Measurements from ENCODE around the gene CACNA2D4. TPM values are rescaled to one million over a fixed set of nuclear protein-coding genes. Genes with fewer than 3 reads are reported as not detected.

CACNA2D4 gene
- total RNA-seq, 2 experiments from 2014 or later = 2.1 to 2.7 TPM

GRCh38 chr12:1797011-1797901, 121.2 kb downstream of the CACNA2D4 start:
- CTCF ChIA-PET = interaction anchor here (1.0 to 8.3 kb wide), 3 partner anchors 137 to 144 kb away, joined by 3 to 94 read pairs (median 21); no protein-coding TSS in a partner anchor
- Mint-ChIP-seq H3K4me3 (peak overlapping the region; percentile 81), H3K27ac (peak overlapping the region; percentile 88)

GRCh38 chr12:1796515-1797010, 121.9 kb downstream of the CACNA2D4 start:
- Mint-ChIP-seq H3K4me1 (ENCODE audit: low read depth) (peaks cover 9% of the 10 kb centered on the region), H3K4me3 (peak overlapping the region; percentile 81), H3K9me3 (no peaks in the 10 kb centered on the region), H3K36me3 (ENCODE audit: low read depth) (no peaks in the 10 kb centered on the region), H3K27me3 (ENCODE audit: low read depth) (no peaks in the 10 kb centered on the region), H3K27ac (peak overlapping the region; percentile 88)
- CTCF ChIA-PET = interaction anchor here (1.0 to 8.3 kb wide), 5 partner anchors 137 to 147 kb away, joined by 3 to 94 read pairs (median 5); no protein-coding TSS in a partner anchor
- intact Hi-C loops (cut with micrococcal nuclease) = loop anchor here (1.0 to 2.0 kb wide), 7 partner anchors 8 to 1016 kb away; partner anchors contain the start of genes DCP1B and ITFG2
- peak; percentile 59 for DNase-seq

More at GRCh38 chr12:1797011-1797901, 121.2 kb downstream of the CACNA2D4 start:
- H3K4me1 Mint-ChIP-seq (ENCODE audit: low read depth) = peaks cover 4% of the 10 kb centered on the region
- H3K36me3 Mint-ChIP-seq (ENCODE audit: low read depth) = no peaks in the 10 kb centered on the region
- no peaks in the 10 kb centered on the region for H3K27me3 Mint-ChIP-seq (ENCODE audit: low read depth)
- intact Hi-C loops (cut with micrococcal nuclease) = loop anchor here (2.0 kb wide), 3 partner anchors 488 to 1016 kb away; partner anchors contain the start of gene ITFG2
- peak; percentile 72 for DNase-seq
- no peaks in the 10 kb centered on the region for H3K9me3 Mint-ChIP-seq

GRCh38 chr12:1795785-1796514, 122.5 kb downstream of the CACNA2D4 start:
- peak overlapping the region; percentile 81 for H3K4me3 Mint-ChIP-seq
- H3K9me3 Mint-ChIP-seq = no peaks in the 10 kb centered on the region
- no peaks in the 10 kb centered on the region for H3K36me3 Mint-ChIP-seq (ENCODE audit: low read depth)
- no peaks in the 10 kb centered on the region for H3K27me3 Mint-ChIP-seq (ENCODE audit: low read depth)
- peak; percentile 94 for DNase-seq
- intact Hi-C loops (cut with micrococcal nuclease) = loop anchor here (1.0 to 2.0 kb wide), 7 partner anchors 8 to 1017 kb away; partner anchors contain the start of genes DCP1B and ITFG2
- H3K4me1 Mint-ChIP-seq (ENCODE audit: low read depth) = peaks cover 15% of the 10 kb centered on the region
- peak overlapping the region; percentile 83 for H3K27ac Mint-ChIP-seq
- CTCF ChIA-PET = interaction anchor here (0.6 to 8.3 kb wide), 7 partner anchors 16 to 209 kb away, joined by 3 to 94 read pairs (median 4); partner anchors contain the start of gene DCP1B

GRCh38 chr12:1795221-1795784, 123.1 kb downstream of the CACNA2D4 start:
- peak overlapping the region; percentile 81 for H3K4me3 Mint-ChIP-seq
- no peak for DNase-seq
- H3K9me3 Mint-ChIP-seq = no peaks in the 10 kb centered on the region
- H3K27ac Mint-ChIP-seq = peak overlapping the region; percentile 74
- intact Hi-C loops (cut with micrococcal nuclease) = no loop called here
- peaks cover 17% of the 10 kb centered on the region for H3K4me1 Mint-ChIP-seq (ENCODE audit: low read depth)
- no peaks in the 10 kb centered on the region for H3K36me3 Mint-ChIP-seq (ENCODE audit: low read depth)
- CTCF ChIA-PET = interaction anchor here (0.6 to 8.3 kb wide), 7 partner anchors 15 to 209 kb away, joined by 3 to 94 read pairs (median 4); partner anchors contain the start of gene DCP1B
- no peaks in the 10 kb centered on the region for H3K27me3 Mint-ChIP-seq (ENCODE audit: low read depth)

GRCh38 chr12:1794440-1795090, 123.9 kb downstream of the CACNA2D4 start:
- CTCF ChIA-PET = interaction anchor here (1.1 to 8.3 kb wide), 3 partner anchors 140 to 147 kb away, joined by 3 to 94 read pairs (median 11); no protein-coding TSS in a partner anchor
- no peaks in the 10 kb centered on the region for H3K27me3 Mint-ChIP-seq (ENCODE audit: low read depth)
- H3K36me3 Mint-ChIP-seq (ENCODE audit: low read depth) = no peaks in the 10 kb centered on the region
- peaks cover 17% of the 10 kb centered on the region for H3K4me1 Mint-ChIP-seq (ENCODE audit: low read depth)
- H3K27ac Mint-ChIP-seq = no peak overlapping the region
- no peak overlapping the region for H3K4me3 Mint-ChIP-seq
- intact Hi-C loops (cut with micrococcal nuclease) = no loop called here
- no peaks in the 10 kb centered on the region for H3K9me3 Mint-ChIP-seq
- no peak for DNase-seq

- no peak overlapping the region for H3K27ac Mint-ChIP-seq
- intact Hi-C loops (cut with micrococcal nuclease) = no loop called here
- H3K9me3 Mint-ChIP-seq = no peaks in the 10 kb centered on the region
- peaks cover 17% of the 10 kb centered on the region for H3K4me1 Mint-ChIP-seq (ENCODE audit: low read depth)
- no peak overlapping the region for H3K4me3 Mint-ChIP-seq
- no peaks in the 10 kb centered on the region for H3K36me3 Mint-ChIP-seq (ENCODE audit: low read depth)
- CTCF ChIA-PET = interaction anchor here (0.7 to 8.3 kb wide), 4 partner anchors 23 to 148 kb away, joined by 3 to 255 read pairs (median 52); no protein-coding TSS in a partner anchor
- no peak for DNase-seq
- H3K27me3 Mint-ChIP-seq (ENCODE audit: low read depth) = no peaks in the 10 kb centered on the region
These were observed 124.8 kb downstream of the CACNA2D4 start for GRCh38 chr12:1793426-1794210.

GRCh38 chr12:1792406-1792805, 126.0 kb downstream of the CACNA2D4 start:
- peaks cover 17% of the 10 kb centered on the region for H3K4me1 Mint-ChIP-seq (ENCODE audit: low read depth)
- H3K4me3 Mint-ChIP-seq = no peak overlapping the region
- H3K27me3 Mint-ChIP-seq (ENCODE audit: low read depth) = no peaks in the 10 kb centered on the region
- intact Hi-C loops (cut with micrococcal nuclease) = no loop called here
- H3K36me3 Mint-ChIP-seq (ENCODE audit: low read depth) = peaks cover 1% of the 10 kb centered on the region
- CTCF ChIA-PET = interaction anchor here (0.7 to 8.3 kb wide), 12 partner anchors 10 to 207 kb away, joined by 3 to 255 read pairs (median 5); partner anchors contain the start of gene ADIPOR2
- H3K27ac Mint-ChIP-seq = no peak overlapping the region
- no peak for DNase-seq
- H3K9me3 Mint-ChIP-seq = no peaks in the 10 kb centered on the region

GRCh38 chr12:1791104-1791841, 127.2 kb downstream of the CACNA2D4 start:
- intact Hi-C loops (cut with micrococcal nuclease) = loop anchor here (1.0 kb wide), 3 partner anchors 139 to 157 kb away; no protein-coding TSS in a partner anchor
- Mint-ChIP-seq H3K9me3 (no peaks in the 10 kb centered on the region), H3K36me3 (ENCODE audit: low read depth) (peaks cover 1% of the 10 kb centered on the region), H3K4me1 (ENCODE audit: low read depth) (peaks cover 17% of the 10 kb centered on the region), H3K27ac (peak overlapping the region; percentile 42), H3K27me3 (ENCODE audit: low read depth) (no peaks in the 10 kb centered on the region), H3K4me3 (no peak overlapping the region)
- DNase-seq = peak; percentile 87
- CTCF ChIA-PET = interaction anchor here (0.6 to 8.3 kb wide), 34 partner anchors 9 to 243 kb away, joined by 3 to 255 read pairs (median 4); partner anchors contain the start of genes ADIPOR2 and WNT5B

- no peaks in the 10 kb centered on the region for H3K27me3 Mint-ChIP-seq (ENCODE audit: low read depth)
- no peak overlapping the region for H3K27ac Mint-ChIP-seq
- intact Hi-C loops (cut with micrococcal nuclease) = no loop called here
- peaks cover 5% of the 10 kb centered on the region for H3K36me3 Mint-ChIP-seq (ENCODE audit: low read depth)
- CTCF ChIA-PET = interaction anchor here (0.8 to 8.3 kb wide), 22 partner anchors 8 to 178 kb away, joined by 3 to 255 read pairs (median 6); partner anchors contain the start of genes ADIPOR2 and WNT5B
- H3K4me1 Mint-ChIP-seq (ENCODE audit: low read depth) = peaks cover 14% of the 10 kb centered on the region
- no peak overlapping the region for H3K4me3 Mint-ChIP-seq
- DNase-seq = no peak
- no peaks in the 10 kb centered on the region for H3K9me3 Mint-ChIP-seq
These were observed 128.0 kb downstream of the CACNA2D4 start for GRCh38 chr12:1790444-1790843.

GRCh38 chr12:1787714-1788113, 130.7 kb downstream of the CACNA2D4 start:
- Mint-ChIP-seq H3K4me3 (no peak overlapping the region), H3K4me1 (ENCODE audit: low read depth) (peaks cover 14% of the 10 kb centered on the region), H3K27me3 (ENCODE audit: low read depth) (no peaks in the 10 kb centered on the region), H3K36me3 (ENCODE audit: low read depth) (peaks cover 8% of the 10 kb centered on the region), H3K9me3 (no peaks in the 10 kb centered on the region), H3K27ac (no peak overlapping the region)
- intact Hi-C loops (cut with micrococcal nuclease) = no loop called here
- CTCF ChIA-PET = interaction anchor here (0.6 to 5.9 kb wide), 4 partner anchors 134 to 214 kb away, joined by 3 to 255 read pairs (median 5); no protein-coding TSS in a partner anchor
- no peak for DNase-seq
